NCI-H2196 treated with DMSO at 0.1 percent for 48 hours (cell line): ENCODE measurements around the gene CDC42SE2.
"Not testable (repeated sequence)": the region's sequence is repeated elsewhere in the genome, so short reads cannot be mapped to it uniquely, and the experiment has no call there.

Source experiments
- DNase-seq: peaks from one replicate; lab custom pipeline; 2025; ENCODE audit not compliant: unreplicated experiment; lab: John Stamatoyannopoulos, UW

The CDC42SE2 gene

GRCh38 chr5:131250751-131251475, 12.9 kb upstream of the CDC42SE2 start:
- no peak for DNase-seq

- DNase-seq: no peak
Observed at GRCh38 chr5:131252824-131253171, 11.1 kb upstream of the CDC42SE2 start.

GRCh38 chr5:131254025-131254424, 9.8 kb upstream of the CDC42SE2 start:
- DNase-seq: not testable (repeated sequence)

GRCh38 chr5:131254741-131255140, 9.1 kb upstream of the CDC42SE2 start:
- no peak for DNase-seq

- no peak for DNase-seq
Observed at GRCh38 chr5:131256507-131256823, 7.4 kb upstream of the CDC42SE2 start.

- DNase-seq: no peak
Observed at GRCh38 chr5:131258733-131259132, 5.1 kb upstream of the CDC42SE2 start.

- no peak for DNase-seq
Observed at GRCh38 chr5:131259326-131259725, 4.5 kb upstream of the CDC42SE2 start.

GRCh38 chr5:131260895-131261294, 3.0 kb upstream of the CDC42SE2 start:
- DNase-seq: no peak

- no peak for DNase-seq
Observed at GRCh38 chr5:131261483-131261882, 2.4 kb upstream of the CDC42SE2 start.

- DNase-seq: no peak
Observed at GRCh38 chr5:131262953-131263541, 806 bp upstream of the CDC42SE2 start.

GRCh38 chr5:131264451-131265099, 722 bp downstream of the CDC42SE2 start:
- no peak for DNase-seq

GRCh38 chr5:131265311-131265803, 1.5 kb downstream of the CDC42SE2 start:
- DNase-seq: no peak

- no peak for DNase-seq
Observed at GRCh38 chr5:131266370-131267060, 2.7 kb downstream of the CDC42SE2 start.

GRCh38 chr5:131268758-131269370, 5.0 kb downstream of the CDC42SE2 start:
- DNase-seq: no peak

GRCh38 chr5:131270809-131271208, 7.0 kb downstream of the CDC42SE2 start:
- DNase-seq: no peak

- DNase-seq: not testable (repeated sequence)
Observed at GRCh38 chr5:131271888-131272287, 8.0 kb downstream of the CDC42SE2 start.

GRCh38 chr5:131272307-131272706, 8.5 kb downstream of the CDC42SE2 start:
- DNase-seq: no peak

- no peak for DNase-seq
Observed at GRCh38 chr5:131272724-131273123, 8.9 kb downstream of the CDC42SE2 start.

- no peak for DNase-seq
Observed at GRCh38 chr5:131274326-131275063, 10.6 kb downstream of the CDC42SE2 start.

GRCh38 chr5:131276072-131276471, 12.2 kb downstream of the CDC42SE2 start:
- DNase-seq: no peak

GRCh38 chr5:131277447-131277846, 13.6 kb downstream of the CDC42SE2 start:
- DNase-seq: no peak
